Left ventricle myocardium inferior (tissue), 1 donor: ENCODE measurements around the gene EPHA8. TPM values are rescaled to one million over a fixed set of nuclear protein-coding genes. Genes with fewer than 3 reads are reported as not detected.

Experiments used
- DNase-seq: peaks from one replicate; pipeline ENCODE4 v3.0.0-alpha.2; 2020
- H3K27ac ChIP-seq: fragments of 200-600 bp; replicated peaks from 2 replicates; pipeline ENCODE4 v1.8.0; 2021
- H3K27me3 ChIP-seq: fragments of 200-600 bp; 2 replicates; pipeline ENCODE4 v1.8.0; 2021; ENCODE audit warnings: low read depth
- H3K36me3 ChIP-seq: fragments of 200-600 bp; 2 replicates; pipeline ENCODE4 v1.8.0; 2021
- H3K4me1 ChIP-seq: fragments of 200-600 bp; 2 replicates; pipeline ENCODE4 v1.8.0; 2021
- H3K4me3 ChIP-seq: fragments of 200-600 bp; 2 replicates; pipeline ENCODE4 v1.8.0; 2021; ENCODE audit warnings: mild to moderate bottlenecking, moderate library complexity
- H3K9me3 ChIP-seq: fragments of 200-600 bp; replicated peaks from 2 replicates; pipeline ENCODE4 v1.8.0; 2021
- intact Hi-C: fragments of 100-400 bp; cut with micrococcal nuclease; formaldehyde crosslinking; loops from one replicate; pipeline ENCODE4 v1.11.0; 2022
- total RNA-seq: library from RNA; stranded (reverse); fragmentation: NEBNext Ultra II Directional; extraction: Animal tissue kit (Norgen Biotek cat#: 25700); gene quantifications from one replicate; pipeline ENCODE4 v1.2.1, GENCODE V29; 2021
- TF ChIP-seq, protein P1 (sequence below): fragments of 200-600 bp; IDR thresholded peaks from 2 replicates; pipeline ENCODE4 v1.8.0; 2021; ENCODE audit warnings: antibody characterized with exemption, mild to moderate bottlenecking, borderline replicate concordance
- donor health status: DM: no; HTN: yes; CAD: no; lungs with severe emphysema.

Gene EPHA8
- total RNA-seq, 1 donor from 2014 or later: not detected

- no peak for DNase-seq
- Histone ChIP-seq H3K27me3 (peaks cover 49% of the 10 kb centered on the region), H3K27ac (no peak overlapping the region), H3K4me3 (no peak overlapping the region), H3K4me1 (peaks cover 8% of the 10 kb centered on the region), H3K36me3 (no peaks in the 10 kb centered on the region), H3K9me3 (no peaks in the 10 kb centered on the region)
- intact Hi-C loops: no loop called here
- TF ChIP-seq, protein P1, sequence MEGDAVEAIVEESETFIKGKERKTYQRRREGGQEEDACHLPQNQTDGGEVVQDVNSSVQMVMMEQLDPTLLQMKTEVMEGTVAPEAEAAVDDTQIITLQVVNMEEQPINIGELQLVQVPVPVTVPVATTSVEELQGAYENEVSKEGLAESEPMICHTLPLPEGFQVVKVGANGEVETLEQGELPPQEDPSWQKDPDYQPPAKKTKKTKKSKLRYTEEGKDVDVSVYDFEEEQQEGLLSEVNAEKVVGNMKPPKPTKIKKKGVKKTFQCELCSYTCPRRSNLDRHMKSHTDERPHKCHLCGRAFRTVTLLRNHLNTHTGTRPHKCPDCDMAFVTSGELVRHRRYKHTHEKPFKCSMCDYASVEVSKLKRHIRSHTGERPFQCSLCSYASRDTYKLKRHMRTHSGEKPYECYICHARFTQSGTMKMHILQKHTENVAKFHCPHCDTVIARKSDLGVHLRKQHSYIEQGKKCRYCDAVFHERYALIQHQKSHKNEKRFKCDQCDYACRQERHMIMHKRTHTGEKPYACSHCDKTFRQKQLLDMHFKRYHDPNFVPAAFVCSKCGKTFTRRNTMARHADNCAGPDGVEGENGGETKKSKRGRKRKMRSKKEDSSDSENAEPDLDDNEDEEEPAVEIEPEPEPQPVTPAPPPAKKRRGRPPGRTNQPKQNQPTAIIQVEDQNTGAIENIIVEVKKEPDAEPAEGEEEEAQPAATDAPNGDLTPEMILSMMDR: no peak
These were observed 70.6 kb downstream of the EPHA8 start for GRCh38 chr1:22633697-22634463.

GRCh38 chr1:22635436-22635835 is 72.1 kb downstream of the EPHA8 start:
- no peaks in the 10 kb centered on the region for H3K36me3 ChIP-seq
- peak overlapping the region; percentile 19 for H3K27ac ChIP-seq
- TF ChIP-seq, protein P1: no peak
- peak; percentile 34 for DNase-seq
- intact Hi-C loops: no loop called here
- H3K4me3 ChIP-seq: no peak overlapping the region
- H3K27me3 ChIP-seq: peaks cover 63% of the 10 kb centered on the region
- H3K9me3 ChIP-seq: no peaks in the 10 kb centered on the region
- peaks cover 8% of the 10 kb centered on the region for H3K4me1 ChIP-seq

- TF ChIP-seq, protein P1: no peak
- peaks cover 72% of the 10 kb centered on the region for H3K27me3 ChIP-seq
- peak within 1 kb of the TSS; percentile 44 for H3K27ac ChIP-seq
- H3K4me3 ChIP-seq: peak within 1 kb of the TSS; percentile 44
- peak; percentile 62 for DNase-seq
- intact Hi-C loops: no loop called here
- H3K9me3 ChIP-seq: no peaks in the 10 kb centered on the region
- peaks cover 8% of the 10 kb centered on the region for H3K4me1 ChIP-seq
- no peaks in the 10 kb centered on the region for H3K36me3 ChIP-seq
These were observed 73.1 kb downstream of the EPHA8 start, which contains the start of gene C1QA for GRCh38 chr1:22636353-22636752. TSS of gene C1QA (plus strand) at chr1:22636628. CDS start at chr1:22637617, 989 bp downstream.

- no peak for DNase-seq
- no peaks in the 10 kb centered on the region for H3K9me3 ChIP-seq
- peaks cover 78% of the 10 kb centered on the region for H3K27me3 ChIP-seq
- peak overlapping the region; percentile 44 for H3K4me3 ChIP-seq
- intact Hi-C loops: no loop called here
- H3K27ac ChIP-seq: peak overlapping the region; percentile 44
- peaks cover 11% of the 10 kb centered on the region for H3K4me1 ChIP-seq
- TF ChIP-seq, protein P1: no peak
- H3K36me3 ChIP-seq: no peaks in the 10 kb centered on the region
These were observed 73.6 kb downstream of the EPHA8 start for GRCh38 chr1:22636927-22637326.

GRCh38 chr1:22637907-22638445 is 74.7 kb downstream of the EPHA8 start:
- H3K27ac ChIP-seq: peak overlapping the region; percentile 44
- DNase-seq: no peak
- peaks cover 89% of the 10 kb centered on the region for H3K27me3 ChIP-seq
- peaks cover 12% of the 10 kb centered on the region for H3K4me1 ChIP-seq
- TF ChIP-seq, protein P1: no peak
- no peaks in the 10 kb centered on the region for H3K9me3 ChIP-seq
- peak overlapping the region; percentile 44 for H3K4me3 ChIP-seq
- H3K36me3 ChIP-seq: no peaks in the 10 kb centered on the region
- intact Hi-C loops: no loop called here
